ENCODE data around the gene MFSD2B. TPM values are rescaled to one million over a fixed set of nuclear protein-coding genes. Genes with fewer than 3 reads are reported as not detected.
A peak's percentile ranks its signal among the peaks of the same experiment; 100 is the strongest.

Gene MFSD2B
- total RNA-seq (not detected), polyA plus RNA-seq (under 1 TPM in 2 of 3 donors, not detected in 1; 0.12 to 0.61 TPM)
- long read RNA-seq, donor 1: 0 reads
- long read RNA-seq, donor 2: 0 reads
- long read RNA-seq, donor 3: 0 reads
- long read RNA-seq, donor 4: 0 reads
- long read RNA-seq, donor 5: 0 reads
- long read RNA-seq, donor 6: 0 reads
- long read RNA-seq, donor 7, partial matches to known transcripts: 5 of 5 reads
- long read RNA-seq, donor 7, other reads (novel, unspliced or antisense): 0 of 5 reads
- long read RNA-seq, donor 8, partial matches to known transcripts: 9 of 9 reads
- long read RNA-seq, donor 8, other reads (novel, unspliced or antisense): 0 of 9 reads
- long read RNA-seq, donor 9: 0 reads
- long read RNA-seq, donor 10: 0 reads

GRCh38 chr2:24009680-24010476, at the start of gene MFSD2B:
Gene MFSD2B (plus strand): TSS chr2:24010085. CDS start chr2:24010097, 12 bp downstream.
- Histone ChIP-seq H3K4me3 (peak within 1 kb of the TSS; percentile 40 to 63 (median 46)), H3K27ac (peak within 1 kb of the TSS in 1 of 5 donors; percentile 28), H3K27me3 (peaks cover 7 to 43% (median 25%) of the 10 kb centered on the region in 3 donors), H3K36me3 (no peaks in the 10 kb centered on the region), H3K4me1 (peaks cover 12 to 21% (median 14%) of the 10 kb centered on the region in 4 donors), H3K9me3 (no peaks in the 10 kb centered on the region)
- WGBS, 5 donors: 2 to 6% (median 4%) methylated on average over 20 to 75 of the region's 75 CpGs
- intact Hi-C loops (cut with DNase I; ENCODE audit: low total_unique reads): no loop called here
- DNase-seq: peak in 1 of 2 donors; percentile 41
- TF ChIP-seq POLR2A (IDR thresholded peaks at IDR 0.05) (no peak), POLR2AphosphoS5 (IDR thresholded peaks at IDR 0.05) (no peak), EP300 (IDR thresholded peaks at IDR 0.05) (no peak), CTCF (IDR thresholded peaks at IDR 0.05) (no peak)

- WGBS, 5 donors: 96 to 98% (median 97%) methylated on average over 4 of the region's 4 CpGs
- intact Hi-C loops (cut with DNase I; ENCODE audit: low total_unique reads): no loop called here
- no peak overlapping the region for H3K27ac ChIP-seq
- no peaks in the 10 kb centered on the region for H3K27me3 ChIP-seq
- H3K4me1 ChIP-seq: no peaks in the 10 kb centered on the region
- peaks cover 7 to 26% (median 22%) of the 10 kb centered on the region in 4 donors for H3K36me3 ChIP-seq
- H3K9me3 ChIP-seq: no peaks in the 10 kb centered on the region
- no peak for DNase-seq
- TF ChIP-seq POLR2A (IDR thresholded peaks at IDR 0.05) (no peak), POLR2AphosphoS5 (IDR thresholded peaks at IDR 0.05) (no peak), EP300 (IDR thresholded peaks at IDR 0.05) (no peak), CTCF (IDR thresholded peaks at IDR 0.05) (no peak)
- no peak overlapping the region for H3K4me3 ChIP-seq
These were observed 42.0 kb upstream of the MFSD2B start for GRCh38 chr2:23967846-23968245.

GRCh38 chr2:23976883-23977282, 33.0 kb upstream of the MFSD2B start:
- no peak for TF ChIP-seq POLR2AphosphoS5 (IDR thresholded peaks at IDR 0.05)
- no peak for TF ChIP-seq EP300 (IDR thresholded peaks at IDR 0.05)
- no peak for TF ChIP-seq POLR2A (IDR thresholded peaks at IDR 0.05)
- TF ChIP-seq CTCF (IDR thresholded peaks at IDR 0.05): no peak
- no peak for DNase-seq
- no peaks in the 10 kb centered on the region for H3K4me1 ChIP-seq
- H3K27me3 ChIP-seq: no peaks in the 10 kb centered on the region
- H3K9me3 ChIP-seq: no peaks in the 10 kb centered on the region
- peaks cover 23 to 74% (median 62%) of the 10 kb centered on the region in 4 donors for H3K36me3 ChIP-seq
- no peak overlapping the region for H3K27ac ChIP-seq
- no peak overlapping the region for H3K4me3 ChIP-seq
- WGBS, 5 donors: 89 to 100% (median 99%) methylated on average over 8 of the region's 8 CpGs
- intact Hi-C loops (cut with DNase I; ENCODE audit: low total_unique reads): no loop called here

- WGBS, 5 donors: 45 to 59% (median 58%) methylated on average over 2 of the region's 2 CpGs
- Histone ChIP-seq H3K4me3 (no peak overlapping the region), H3K27ac (no peak overlapping the region), H3K27me3 (no peaks in the 10 kb centered on the region), H3K36me3 (peaks cover 3 to 59% (median 46%) of the 10 kb centered on the region in 4 donors), H3K4me1 (no peaks in the 10 kb centered on the region), H3K9me3 (no peaks in the 10 kb centered on the region)
- no peak for DNase-seq
- intact Hi-C loops (cut with DNase I; ENCODE audit: low total_unique reads): no loop called here
- TF ChIP-seq POLR2AphosphoS5 (IDR thresholded peaks at IDR 0.05) (no peak), CTCF (IDR thresholded peaks at IDR 0.05) (peak in 1 of 7 experiments; percentile 9)
These were observed 21.5 kb upstream of the MFSD2B start for GRCh38 chr2:23988371-23988770.
